GDM1 (cell line): ENCODE results near the gene SLC25A45.

ENCODE experiments used
- DNase-seq: peaks from one replicate; lab custom pipeline; 2025; lab: John Stamatoyannopoulos, UW

SLC25A45 gene

GRCh38 chr11:65404638-65405339 is 22.3 kb upstream of the SLC25A45 start:
- no peak for DNase-seq

- peak; percentile 5 for DNase-seq
Observed at GRCh38 chr11:65404210-65404609, 21.8 kb upstream of the SLC25A45 start.

- peak; percentile 85 for DNase-seq
Observed at GRCh38 chr11:65403607-65404121, 21.2 kb upstream of the SLC25A45 start.

GRCh38 chr11:65402790-65403189 is 20.3 kb upstream of the SLC25A45 start:
- no peak for DNase-seq

- no peak for DNase-seq
Observed at GRCh38 chr11:65401803-65402248, 19.4 kb upstream of the SLC25A45 start.

- no peak for DNase-seq
Observed at GRCh38 chr11:65401073-65401802, 18.8 kb upstream of the SLC25A45 start.

- no peak for DNase-seq
Observed at GRCh38 chr11:65400307-65401072, 18.0 kb upstream of the SLC25A45 start.

GRCh38 chr11:65399845-65400244 is 17.4 kb upstream of the SLC25A45 start:
- DNase-seq: no peak

GRCh38 chr11:65399249-65399648 is 16.8 kb upstream of the SLC25A45 start:
- no peak for DNase-seq

GRCh38 chr11:65398362-65398910 is 16.0 kb upstream of the SLC25A45 start:
- no peak for DNase-seq

GRCh38 chr11:65396769-65397745 is 14.6 kb upstream of the SLC25A45 start:
- no peak for DNase-seq

GRCh38 chr11:65395961-65396530 is 13.6 kb upstream of the SLC25A45 start:
- DNase-seq: no peak

GRCh38 chr11:65394125-65394536 is 11.7 kb upstream of the SLC25A45 start:
- no peak for DNase-seq

GRCh38 chr11:65393513-65394079 is 11.2 kb upstream of the SLC25A45 start:
- no peak for DNase-seq

- no peak for DNase-seq
Observed at GRCh38 chr11:65392899-65393298, 10.5 kb upstream of the SLC25A45 start.

- DNase-seq: no peak
Observed at GRCh38 chr11:65392186-65392829, 9.9 kb upstream of the SLC25A45 start.

- DNase-seq: no peak
Observed at GRCh38 chr11:65390996-65391395, 8.6 kb upstream of the SLC25A45 start.

GRCh38 chr11:65390099-65390941 is 7.9 kb upstream of the SLC25A45 start:
- DNase-seq: no peak
